DOHH2 (cell line): Measurements from ENCODE around the gene NFYC.

Experiments
- CTCF ChIP-seq: fragments of 200-600 bp; sonication (generic); IDR thresholded peaks from one replicate; pipeline ENCODE4 v1.5.1; 2014; ENCODE audit warnings: antibody characterized with exemption, mild to moderate bottlenecking, low read depth, low read length; ENCODE audit not compliant: poor library complexity, severe bottlenecking
- EZH2phosphoT487 ChIP-seq: fragments of 200-600 bp; sonication (generic); IDR thresholded peaks from 2 replicates; pipeline ENCODE4 v1.6.1; 2017; ENCODE audit warnings: borderline replicate concordance, mild to moderate bottlenecking, antibody characterized with exemption, low read length, moderate library complexity, mixed read lengths

GRCh38 chr1:40711465-40712404 is 20.2 kb downstream of the NFYC start:
- no peak for TF ChIP-seq CTCF
- no peak for TF ChIP-seq EZH2phosphoT487
